ENCODE data around the gene MRPL50. TPM values are rescaled to one million over a fixed set of nuclear protein-coding genes. Genes with fewer than 3 reads are reported as not detected.

MRPL50 gene
- total and polyA plus RNA-seq, 2 donors (not counting 1 experiment from before 2014, with no cell fraction given) = 11.8 to 12.2 TPM

GRCh38 chr9:101432740-101433139 lies 34.3 kb upstream of the MRPL50 start:
- Histone ChIP-seq H3K27me3 (ENCODE audit: control insufficient read depth, insufficient read depth, low read length) (no peaks in the 10 kb centered on the region), H3K4me1 (ENCODE audit: control insufficient read depth, extremely low read depth, insufficient read depth, low read length) (no peaks in the 10 kb centered on the region), H3K9ac (ENCODE audit: insufficient read depth, low read length) (no peak overlapping the region), H3K79me2 (ENCODE audit: control insufficient read depth, insufficient read depth, low read length) (no peaks in the 10 kb centered on the region), H3K9me3 (ENCODE audit: control insufficient read depth, insufficient read depth, low read depth, low read length) (no peaks in the 10 kb centered on the region), H2AFZ (ENCODE audit: low read length) (no peak overlapping the region), H3K36me3 (ENCODE audit: control insufficient read depth, insufficient read depth, low read length) (no peaks in the 10 kb centered on the region), H3K4me2 (ENCODE audit: extremely low read depth, insufficient read depth, low read length) (no peak overlapping the region), H3K27ac (ENCODE audit: insufficient read depth, low read length) (no peak overlapping the region), H3K4me3 (replicated peaks in 1 of 4; ENCODE audit: control extremely low read depth in 1 of 4, insufficient read depth in 1 of 4, low read depth in 3 of 4, low read length in 4 of 4) (no peak overlapping the region), H4K20me1 (ENCODE audit: control insufficient read depth, extremely low read depth, insufficient read depth, low read length) (no peaks in the 10 kb centered on the region)
- no peak for DNase-seq (ENCODE audit: low read depth in 2 of 2)
- no peak for TF ChIP-seq EZH2 (IDR thresholded peaks at IDR 0.05; ENCODE audit: low read length, missing control alignments)
- no peak for TF ChIP-seq CTCF (conservative IDR thresholded peaks at IDR 0.05 in 1 of 2, IDR thresholded peaks at IDR 0.05 in 1 of 2; ENCODE audit: low read depth in 1 of 2, low read length in 2 of 2)

DNA sequence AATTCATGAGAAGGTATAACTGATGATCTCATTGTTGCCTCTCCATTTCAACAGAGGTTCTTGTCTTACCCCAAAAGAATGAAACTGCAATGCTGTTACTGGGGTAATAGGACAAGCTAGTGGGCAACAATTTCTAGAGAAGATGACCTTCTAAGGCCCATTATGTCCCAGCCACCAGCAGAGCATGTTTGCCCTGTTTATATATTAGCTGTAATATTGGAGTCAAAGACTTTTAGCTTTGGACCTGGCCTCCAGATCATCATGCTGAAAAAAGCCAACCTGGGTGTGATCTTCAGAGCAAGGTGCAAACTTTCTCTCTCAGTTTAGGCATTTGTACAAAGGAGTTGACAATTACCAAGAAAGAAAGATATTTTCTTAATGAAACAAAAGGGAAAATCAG lies 33.8 kb upstream of the MRPL50 start:
- no peaks in the 10 kb centered on the region for H3K27me3 ChIP-seq (ENCODE audit: control insufficient read depth, insufficient read depth, low read length)
- H3K9me3 ChIP-seq (ENCODE audit: control insufficient read depth, insufficient read depth, low read depth, low read length) = no peaks in the 10 kb centered on the region
- no peaks in the 10 kb centered on the region for H4K20me1 ChIP-seq (ENCODE audit: control insufficient read depth, extremely low read depth, insufficient read depth, low read length)
- DNase-seq (ENCODE audit: low read depth in 2 of 2) = no peak
- no peak overlapping the region for H3K9ac ChIP-seq (ENCODE audit: insufficient read depth, low read length)
- H3K27ac ChIP-seq (ENCODE audit: insufficient read depth, low read length) = no peak overlapping the region
- no peak overlapping the region for H2AFZ ChIP-seq (ENCODE audit: low read length)
- no peak overlapping the region for H3K4me3 ChIP-seq (replicated peaks in 1 of 4; ENCODE audit: control extremely low read depth in 1 of 4, insufficient read depth in 1 of 4, low read depth in 3 of 4, low read length in 4 of 4)
- no peaks in the 10 kb centered on the region for H3K79me2 ChIP-seq (ENCODE audit: control insufficient read depth, insufficient read depth, low read length)
- TF ChIP-seq EZH2 (IDR thresholded peaks at IDR 0.05; ENCODE audit: low read length, missing control alignments) (no peak), CTCF (conservative IDR thresholded peaks at IDR 0.05 in 1 of 2, IDR thresholded peaks at IDR 0.05 in 1 of 2; ENCODE audit: low read depth in 1 of 2, low read length in 2 of 2) (no peak)
- H3K4me1 ChIP-seq (ENCODE audit: control insufficient read depth, extremely low read depth, insufficient read depth, low read length) = no peaks in the 10 kb centered on the region
- H3K36me3 ChIP-seq (ENCODE audit: control insufficient read depth, insufficient read depth, low read length) = no peaks in the 10 kb centered on the region
- H3K4me2 ChIP-seq (ENCODE audit: extremely low read depth, insufficient read depth, low read length) = no peak overlapping the region

DNA sequence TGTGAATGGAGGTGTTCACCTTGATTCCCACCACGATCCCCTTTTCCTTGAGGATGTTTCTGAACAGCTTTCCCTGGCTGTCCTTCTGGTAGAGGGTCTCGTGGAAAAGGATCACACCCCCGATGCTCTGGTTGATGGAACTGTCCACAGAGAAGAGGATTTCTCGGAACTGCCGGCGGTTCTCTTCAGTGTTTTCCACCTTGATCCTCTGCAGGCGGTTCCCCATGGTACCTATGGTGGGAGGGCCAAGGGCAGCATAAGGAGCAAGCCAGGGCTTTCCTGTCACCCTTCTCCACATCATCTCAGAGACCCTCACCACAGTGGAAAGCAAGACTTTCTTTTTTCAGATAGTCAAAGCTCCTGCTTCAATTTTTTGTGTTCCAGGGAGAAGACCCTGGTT lies 31.3 kb upstream of the MRPL50 start:
- no peak overlapping the region for H2AFZ ChIP-seq (ENCODE audit: low read length)
- no peak overlapping the region for H3K27ac ChIP-seq (ENCODE audit: insufficient read depth, low read length)
- H3K36me3 ChIP-seq (ENCODE audit: control insufficient read depth, insufficient read depth, low read length) = no peaks in the 10 kb centered on the region
- H3K9ac ChIP-seq (ENCODE audit: insufficient read depth, low read length) = no peak overlapping the region
- H3K9me3 ChIP-seq (ENCODE audit: control insufficient read depth, insufficient read depth, low read depth, low read length) = no peaks in the 10 kb centered on the region
- TF ChIP-seq CTCF (conservative IDR thresholded peaks at IDR 0.05 in 1 of 2, IDR thresholded peaks at IDR 0.05 in 1 of 2; ENCODE audit: low read depth in 1 of 2, low read length in 2 of 2) = no peak
- TF ChIP-seq EZH2 (IDR thresholded peaks at IDR 0.05; ENCODE audit: low read length, missing control alignments) = no peak
- H4K20me1 ChIP-seq (ENCODE audit: control insufficient read depth, extremely low read depth, insufficient read depth, low read length) = no peaks in the 10 kb centered on the region
- H3K4me2 ChIP-seq (ENCODE audit: extremely low read depth, insufficient read depth, low read length) = no peak overlapping the region
- H3K27me3 ChIP-seq (ENCODE audit: control insufficient read depth, insufficient read depth, low read length) = no peaks in the 10 kb centered on the region
- H3K4me3 ChIP-seq (replicated peaks in 1 of 4; ENCODE audit: control extremely low read depth in 1 of 4, insufficient read depth in 1 of 4, low read depth in 3 of 4, low read length in 4 of 4) = no peak overlapping the region
- no peaks in the 10 kb centered on the region for H3K79me2 ChIP-seq (ENCODE audit: control insufficient read depth, insufficient read depth, low read length)
- H3K4me1 ChIP-seq (ENCODE audit: control insufficient read depth, extremely low read depth, insufficient read depth, low read length) = no peaks in the 10 kb centered on the region
- DNase-seq (ENCODE audit: low read depth in 2 of 2) = no peak
